ENCODE data around the gene PEG3. TPM values are rescaled to one million over a fixed set of nuclear protein-coding genes. Genes with fewer than 3 reads are reported as not detected.

The PEG3 gene
- total RNA-seq, 4 donors from 2014 or later = 0.71 to 1.3 (median 0.84) TPM

GRCh38 chr19:56877069-56877715 lies 36.7 kb upstream of the PEG3 start:
- DNase-seq (no peak), ATAC-seq (no peak)
- intact Hi-C loops (cut with DNase I; ENCODE audit: low total_unique reads) (no loop called here), in situ Hi-C loops (cut with MboI; ENCODE audit: low sequenced_read_pairs in 4 of 4) (no loop called here)
- no peak overlapping the region for H3K27ac ChIP-seq
- no peaks in the 10 kb centered on the region for H3K36me3 ChIP-seq
- no peaks in the 10 kb centered on the region for H3K9me3 ChIP-seq
- no peaks in the 10 kb centered on the region for H3K4me1 ChIP-seq
- H3K4me3 ChIP-seq = no peak overlapping the region
- no peak for TF ChIP-seq POLR2A (IDR thresholded peaks at IDR 0.05)
- TF ChIP-seq CTCF (IDR thresholded peaks at IDR 0.05 in 4 of 5, conservative IDR thresholded peaks at IDR 0.05 in 1 of 5) = no peak
- H3K27me3 ChIP-seq = no peaks in the 10 kb centered on the region

GRCh38 chr19:56875717-56876116 lies 35.2 kb upstream of the PEG3 start:
- Histone ChIP-seq H3K27me3 (no peaks in the 10 kb centered on the region), H3K36me3 (no peaks in the 10 kb centered on the region), H3K9me3 (no peaks in the 10 kb centered on the region), H3K4me3 (no peak overlapping the region), H3K27ac (no peak overlapping the region), H3K4me1 (no peaks in the 10 kb centered on the region)
- in situ Hi-C loops (cut with MboI; ENCODE audit: low sequenced_read_pairs in 4 of 4) = no loop called here
- ATAC-seq = no peak
- DNase-seq = no peak
- intact Hi-C loops (cut with DNase I; ENCODE audit: low total_unique reads) = no loop called here
- TF ChIP-seq POLR2A (IDR thresholded peaks at IDR 0.05) (no peak), CTCF (IDR thresholded peaks at IDR 0.05 in 4 of 5, conservative IDR thresholded peaks at IDR 0.05 in 1 of 5) (no peak)

GRCh38 chr19:56874530-56874929 lies 34.0 kb upstream of the PEG3 start:
- TF ChIP-seq POLR2A (IDR thresholded peaks at IDR 0.05) = no peak
- TF ChIP-seq CTCF (IDR thresholded peaks at IDR 0.05 in 4 of 5, conservative IDR thresholded peaks at IDR 0.05 in 1 of 5) = no peak
- intact Hi-C loops (cut with DNase I; ENCODE audit: low total_unique reads) (no loop called here), in situ Hi-C loops (cut with MboI; ENCODE audit: low sequenced_read_pairs in 4 of 4) (no loop called here)
- DNase-seq = no peak
- H3K9me3 ChIP-seq = no peaks in the 10 kb centered on the region
- H3K4me3 ChIP-seq = no peak overlapping the region
- H3K27ac ChIP-seq = no peak overlapping the region
- no peaks in the 10 kb centered on the region for H3K4me1 ChIP-seq
- H3K36me3 ChIP-seq = no peaks in the 10 kb centered on the region
- H3K27me3 ChIP-seq = no peaks in the 10 kb centered on the region
- no peak for ATAC-seq

- Histone ChIP-seq H3K27ac (no peak overlapping the region), H3K4me3 (no peak overlapping the region), H3K4me1 (no peaks in the 10 kb centered on the region), H3K27me3 (no peaks in the 10 kb centered on the region), H3K9me3 (no peaks in the 10 kb centered on the region), H3K36me3 (no peaks in the 10 kb centered on the region)
- ATAC-seq (no peak), DNase-seq (no peak)
- TF ChIP-seq POLR2A (IDR thresholded peaks at IDR 0.05) (no peak), CTCF (IDR thresholded peaks at IDR 0.05 in 4 of 5, conservative IDR thresholded peaks at IDR 0.05 in 1 of 5) (no peak)
- intact Hi-C loops (cut with DNase I; ENCODE audit: low total_unique reads) (no loop called here), in situ Hi-C loops (cut with MboI; ENCODE audit: low sequenced_read_pairs in 4 of 4) (no loop called here)
These were observed 33.0 kb upstream of the PEG3 start for GRCh38 chr19:56873493-56873892.

- ATAC-seq (no peak), DNase-seq (no peak)
- no peaks in the 10 kb centered on the region for H3K36me3 ChIP-seq
- no peak overlapping the region for H3K27ac ChIP-seq
- H3K9me3 ChIP-seq = no peaks in the 10 kb centered on the region
- no peak overlapping the region for H3K4me3 ChIP-seq
- intact Hi-C loops (cut with DNase I; ENCODE audit: low total_unique reads) (no loop called here), in situ Hi-C loops (cut with MboI; ENCODE audit: low sequenced_read_pairs in 4 of 4) (no loop called here)
- TF ChIP-seq POLR2A (IDR thresholded peaks at IDR 0.05) (no peak), CTCF (IDR thresholded peaks at IDR 0.05 in 4 of 5, conservative IDR thresholded peaks at IDR 0.05 in 1 of 5) (no peak)
- H3K4me1 ChIP-seq = no peaks in the 10 kb centered on the region
- H3K27me3 ChIP-seq = no peaks in the 10 kb centered on the region
These were observed 29.4 kb upstream of the PEG3 start for GRCh38 chr19:56869886-56870285.
